UCSD-AML1 (cell line): ENCODE data around the gene ORMDL3.

Experiments
- DNase-seq: peaks from one replicate; lab custom pipeline; 2025; ENCODE audit not compliant: unreplicated experiment; lab: John Stamatoyannopoulos, UW

ORMDL3 gene

GRCh38 chr17:39950871-39951348 lies 23.5 kb upstream of the ORMDL3 start:
- DNase-seq, result no peak

DNA sequence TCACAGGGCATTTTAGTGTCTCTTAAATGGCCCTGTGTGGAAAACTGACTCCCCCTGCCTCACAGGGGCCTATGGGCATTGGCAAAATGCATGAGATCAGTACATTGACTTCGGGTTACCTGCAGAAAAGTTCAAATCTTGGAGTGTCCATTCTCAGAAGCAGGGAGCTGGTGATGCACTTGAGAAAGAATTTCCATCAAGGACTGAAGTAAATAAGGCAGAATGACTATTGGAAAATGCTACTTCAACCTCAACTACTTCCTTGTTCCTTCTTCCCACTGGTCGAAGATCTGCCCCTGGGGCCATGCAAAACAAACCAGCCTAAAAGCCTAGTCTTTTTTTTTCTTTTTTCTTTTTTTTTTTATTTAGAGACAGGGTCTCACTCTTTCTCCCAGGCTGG lies 21.6 kb upstream of the ORMDL3 start:
- no peak for DNase-seq

GRCh38 chr17:39948489-39948828 lies 21.1 kb upstream of the ORMDL3 start:
- peak; percentile 25 for DNase-seq

GRCh38 chr17:39946551-39947330 lies 19.3 kb upstream of the ORMDL3 start:
- no peak for DNase-seq

- no peak for DNase-seq
These were observed 17.0 kb upstream of the ORMDL3 start for GRCh38 chr17:39944393-39944711.

- DNase-seq, result no peak
These were observed 16.4 kb upstream of the ORMDL3 start for GRCh38 chr17:39943702-39944392.

- peak; percentile 41 for DNase-seq
These were observed 12.4 kb upstream of the ORMDL3 start for GRCh38 chr17:39939588-39940419.

- no peak for DNase-seq
These were observed 11.7 kb upstream of the ORMDL3 start for GRCh38 chr17:39939106-39939505.

GRCh38 chr17:39938140-39938869 lies 10.9 kb upstream of the ORMDL3 start:
- no peak for DNase-seq

- no peak for DNase-seq
These were observed 10.0 kb upstream of the ORMDL3 start for GRCh38 chr17:39937447-39937846.

- no peak for DNase-seq
These were observed 8.5 kb upstream of the ORMDL3 start for GRCh38 chr17:39935909-39936308.

- DNase-seq, result no peak
These were observed 6.9 kb upstream of the ORMDL3 start for GRCh38 chr17:39934324-39934723.

- no peak for DNase-seq
These were observed 6.5 kb upstream of the ORMDL3 start for GRCh38 chr17:39933912-39934311.

GRCh38 chr17:39929646-39930407 lies 2.4 kb upstream of the ORMDL3 start:
- DNase-seq, result no peak

DNA sequence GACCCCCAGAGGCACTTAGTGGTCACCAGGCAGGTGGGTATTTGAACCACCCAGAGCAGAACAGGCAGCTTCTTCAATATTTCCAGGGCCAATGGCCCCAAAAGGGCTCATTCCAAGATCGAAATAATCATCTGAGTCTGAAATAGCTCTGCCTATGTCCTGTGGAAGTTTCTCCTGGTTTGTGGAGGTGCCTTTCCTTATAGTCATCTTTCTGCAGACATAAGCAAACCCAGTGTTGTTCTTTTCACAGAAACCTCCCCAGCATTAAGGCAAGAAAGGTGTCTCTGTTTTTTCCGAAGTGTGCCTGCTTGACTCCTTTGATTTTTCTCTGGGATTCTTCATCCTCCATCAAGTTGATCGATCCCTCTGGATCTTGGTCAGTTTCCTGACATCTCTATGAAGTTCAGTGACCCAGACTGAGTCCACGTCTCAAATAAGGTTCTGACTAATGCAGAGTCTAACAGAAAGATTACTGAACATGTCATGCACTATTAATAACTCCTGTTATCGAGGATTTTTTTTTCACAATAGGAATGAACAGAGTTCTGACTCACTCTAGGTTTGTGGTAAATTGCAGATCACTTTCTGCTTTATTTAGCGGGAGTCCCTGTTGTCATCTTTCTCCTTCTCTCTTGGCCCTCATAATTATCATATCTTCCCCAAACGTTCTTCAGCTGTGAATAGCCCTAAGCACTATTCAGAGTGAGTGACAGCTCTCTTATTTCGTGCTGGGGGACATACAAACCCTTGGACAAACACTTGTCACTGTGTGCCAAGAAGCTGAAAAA lies 1.7 kb upstream of the ORMDL3 start:
- DNase-seq, result no peak

DNA sequence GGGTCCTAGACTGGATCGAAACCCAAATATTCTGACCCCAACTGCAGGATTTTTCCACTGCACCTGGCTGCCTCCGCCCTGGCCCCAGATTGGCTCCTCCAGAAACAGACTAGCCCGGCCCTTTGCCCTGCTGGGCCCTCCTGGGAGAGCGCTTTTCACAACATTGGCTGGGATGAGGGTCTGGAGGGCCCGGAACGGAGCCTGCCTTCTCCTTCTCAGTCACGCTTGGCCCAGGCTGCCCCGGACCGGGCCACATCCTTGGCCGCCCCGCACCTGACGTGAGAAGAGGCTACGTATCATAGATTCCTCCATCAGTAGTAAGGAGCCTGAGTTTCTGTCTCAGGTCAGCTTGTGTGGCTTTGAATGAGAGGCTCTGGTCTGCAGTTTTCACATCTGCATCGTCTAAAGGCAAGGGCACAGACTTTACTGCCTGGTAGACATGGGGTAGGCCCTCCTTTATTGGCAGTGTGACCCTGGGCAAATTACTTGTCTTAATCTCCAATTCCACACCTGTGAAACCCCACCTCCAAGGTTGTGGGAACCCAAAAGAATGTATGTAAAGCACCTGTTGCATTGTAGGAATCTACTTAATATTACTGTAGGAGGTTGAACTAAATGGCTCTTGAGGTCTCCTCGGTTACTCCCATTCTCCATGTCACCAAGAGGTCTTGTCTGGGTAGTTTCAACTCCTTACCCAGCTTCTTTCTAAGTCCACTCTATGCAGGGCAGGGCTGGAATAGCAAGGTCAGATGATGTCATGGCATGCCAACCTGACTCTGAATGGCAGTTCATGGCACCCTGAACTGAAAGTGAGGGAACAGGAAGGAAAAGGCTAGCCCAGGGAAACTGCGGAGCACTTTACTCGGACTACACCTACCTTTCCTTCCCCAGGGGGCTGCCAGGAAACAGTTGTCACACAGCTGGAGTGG lies 792 bp upstream of the ORMDL3 start:
- DNase-seq, result no peak

DNA sequence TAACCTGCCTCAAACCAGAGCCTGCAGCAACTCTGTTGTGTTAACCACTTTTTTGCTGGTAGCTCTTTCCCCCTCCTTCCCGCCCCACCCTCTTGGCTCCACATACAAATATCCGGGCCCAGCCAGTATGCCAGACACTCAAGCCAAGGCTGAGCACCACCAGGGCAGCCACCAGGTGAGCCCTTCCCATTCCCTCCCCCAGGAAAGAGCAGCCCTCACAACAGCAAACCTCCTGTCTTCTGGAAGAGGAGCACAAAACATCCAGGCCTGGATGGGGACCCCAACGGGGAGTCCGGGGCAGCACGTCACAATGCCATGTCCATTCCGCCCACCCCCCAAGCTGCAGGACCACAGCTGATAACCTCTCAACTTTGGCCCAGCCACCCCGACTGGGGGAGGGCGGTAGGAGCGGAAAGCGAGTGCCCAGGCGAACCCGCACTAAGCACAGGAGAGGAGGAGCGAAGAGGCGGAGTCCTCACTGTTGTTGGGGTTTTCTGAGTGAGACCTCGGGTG lies 757 bp downstream of the ORMDL3 start:
- DNase-seq, result peak; percentile 52

GRCh38 chr17:39926135-39926587 lies 1.2 kb downstream of the ORMDL3 start:
- no peak for DNase-seq
